Measurements from ENCODE around the gene SPATS2L.

SPATS2L gene

GRCh38 chr2:200506679-200507078 lies 200.2 kb downstream of the SPATS2L start:
- no peak for DNase-seq (ENCODE audit: low read depth)

GRCh38 chr2:200507179-200507578 lies 200.7 kb downstream of the SPATS2L start:
- DNase-seq (ENCODE audit: low read depth): no peak

GRCh38 chr2:200509235-200509611 lies 202.7 kb downstream of the SPATS2L start:
- DNase-seq (ENCODE audit: low read depth): peak; percentile 23

- peak; percentile 83 for DNase-seq (ENCODE audit: low read depth)
Measured at GRCh38 chr2:200509612-200510433, 203.3 kb downstream of the SPATS2L start, which contains the start of gene KCTD18. KCTD18 (minus strand) TSS chr2:200510068; CDS start chr2:200507016, 3,052 bp downstream.

- no peak for DNase-seq (ENCODE audit: low read depth)
Measured at GRCh38 chr2:200515155-200515554, 208.7 kb downstream of the SPATS2L start.

GRCh38 chr2:200523158-200523557 lies 216.7 kb downstream of the SPATS2L start:
- no peak for DNase-seq (ENCODE audit: low read depth)

GRCh38 chr2:200523604-200524003 lies 217.1 kb downstream of the SPATS2L start:
- DNase-seq (ENCODE audit: low read depth): no peak

GRCh38 chr2:200525066-200525465 lies 218.6 kb downstream of the SPATS2L start:
- peak; percentile 11 for DNase-seq (ENCODE audit: low read depth)

- DNase-seq (ENCODE audit: low read depth): no peak
Measured at GRCh38 chr2:200525551-200525881, 219.0 kb downstream of the SPATS2L start.

- peak; percentile 95 for DNase-seq (ENCODE audit: low read depth)
Measured at GRCh38 chr2:200525882-200526651, 219.6 kb downstream of the SPATS2L start, which contains the start of gene SGO2. SGO2 (plus strand) TSS chr2:200526207; CDS start chr2:200532976, 6,769 bp downstream.

- DNase-seq (ENCODE audit: low read depth): no peak
Measured at GRCh38 chr2:200528228-200528627, 221.7 kb downstream of the SPATS2L start.

Data from iris pigment epithelial cell (primary cell).